H9 (cell line): ENCODE data around the gene PTPRN2. TPM values are rescaled to one million over a fixed set of nuclear protein-coding genes. Genes with fewer than 3 reads are reported as not detected.

Experiments
- DNase-seq: peaks from one replicate; pipeline ENCODE4 v3.0.0-alpha.2; 2017
- H2AFZ ChIP-seq: one replicate; pipeline ENCODE4 v1.6.1; 2013; ENCODE audit warnings: mild to moderate bottlenecking, low read length, control low read depth, moderate library complexity
- H2AK5ac ChIP-seq: 2 replicates; pipeline ENCODE4 v1.6.1; 2013; ENCODE audit warnings: low read length, control low read depth, mixed read lengths; ENCODE audit not compliant: insufficient read length
- H2BK120ac ChIP-seq: one replicate; pipeline ENCODE4 v1.6.1; 2013; ENCODE audit warnings: low read depth, mild to moderate bottlenecking, low read length, control low read depth, inconsistent platforms; ENCODE audit not compliant: poor library complexity, severe bottlenecking
- H2BK12ac ChIP-seq: 2 replicates; pipeline ENCODE4 v1.6.1; 2013; ENCODE audit warnings: low read length, control low read depth, mixed read lengths, low read depth; ENCODE audit not compliant: insufficient read length
- H2BK15ac ChIP-seq: 2 replicates; pipeline ENCODE4 v1.6.1; 2013; ENCODE audit warnings: low read depth, low read length, control low read depth
- H2BK20ac ChIP-seq: one replicate; pipeline ENCODE4 v1.6.1; 2013; ENCODE audit warnings: low read depth, mild to moderate bottlenecking, low read length, control low read depth, inconsistent platforms; ENCODE audit not compliant: poor library complexity, severe bottlenecking
- H2BK5ac ChIP-seq: 2 replicates; pipeline ENCODE4 v1.6.1; 2013; ENCODE audit warnings: low read length, control low read depth, mixed read lengths; ENCODE audit not compliant: insufficient read length
- H3K14ac ChIP-seq: 2 replicates; pipeline ENCODE4 v1.6.1; 2013; ENCODE audit warnings: low read length, control low read depth; ENCODE audit not compliant: insufficient read depth
- H3K18ac ChIP-seq: 2 replicates; pipeline ENCODE4 v1.6.1; 2013; ENCODE audit warnings: low read depth, mild to moderate bottlenecking, mixed read lengths, low read length, control low read depth; ENCODE audit not compliant: insufficient read length
- H3K23ac ChIP-seq: 2 replicates; pipeline ENCODE4 v1.6.1; 2013; ENCODE audit warnings: low read length, control low read depth, mixed read lengths, low read depth; ENCODE audit not compliant: insufficient read length
- H3K23me2 ChIP-seq: 2 replicates; pipeline ENCODE4 v1.6.1; 2013; ENCODE audit warnings: low read depth, mild to moderate bottlenecking, mixed read lengths, low read length, control low read depth; ENCODE audit not compliant: insufficient read length, poor library complexity, severe bottlenecking
- H3K27ac ChIP-seq: 2 replicates; pipeline ENCODE4 v1.5.1; 2013; ENCODE audit warnings: low read length, control low read depth, mixed read lengths, low read depth; ENCODE audit not compliant: insufficient read length
- H3K27me3 ChIP-seq: 2 replicates; pipeline ENCODE4 v1.6.1; 2013; ENCODE audit warnings: low read length, control low read depth, inconsistent platforms; ENCODE audit not compliant: insufficient read depth
- H3K4ac ChIP-seq: 2 replicates; pipeline ENCODE4 v1.6.1; 2013; ENCODE audit warnings: low read depth, mild to moderate bottlenecking, control low read depth, inconsistent platforms, low read length, moderate library complexity
- H3K4me1 ChIP-seq: 2 replicates; pipeline ENCODE4 v1.6.1; 2013; ENCODE audit warnings: low read length, control low read depth, inconsistent platforms; ENCODE audit not compliant: insufficient read depth
- H3K4me2 ChIP-seq: 2 replicates; pipeline ENCODE4 v1.6.1; 2013; ENCODE audit warnings: low read length, control low read depth, mixed read lengths; ENCODE audit not compliant: insufficient read length, insufficient read depth
- H3K56ac ChIP-seq: 2 replicates; pipeline ENCODE4 v1.6.1; 2013; ENCODE audit warnings: low read depth, mild to moderate bottlenecking, mixed read lengths, low read length, control low read depth; ENCODE audit not compliant: insufficient read length
- H3K79me1 ChIP-seq: 2 replicates; pipeline ENCODE4 v1.6.1; 2013; ENCODE audit warnings: low read depth, mild to moderate bottlenecking, moderate library complexity, low read length, control low read depth, inconsistent platforms; ENCODE audit not compliant: insufficient read depth, poor library complexity, severe bottlenecking
- H3K79me2 ChIP-seq: 2 replicates; pipeline ENCODE4 v1.6.1; 2013; ENCODE audit warnings: low read length, control low read depth, inconsistent platforms; ENCODE audit not compliant: insufficient read depth
- H3K9ac ChIP-seq: 2 replicates; pipeline ENCODE4 v1.6.1; 2013; ENCODE audit warnings: low read length, control low read depth, mixed read lengths; ENCODE audit not compliant: insufficient read length; ENCODE audit errors: extremely low read depth
- H3K9me3 ChIP-seq: one replicate; pipeline ENCODE4 v1.6.1; 2013; ENCODE audit warnings: low read depth, low read length, inconsistent platforms; ENCODE audit not compliant: control insufficient read depth
- H3T11ph ChIP-seq: one replicate; pipeline ENCODE4 v1.6.1; 2013; ENCODE audit warnings: mild to moderate bottlenecking, low read length, control low read depth, inconsistent platforms
- H4K20me1 ChIP-seq: one replicate; pipeline ENCODE4 v1.6.1; 2013; ENCODE audit not compliant: control insufficient read depth, insufficient read length, insufficient read depth
- H4K5ac ChIP-seq: 2 replicates; pipeline ENCODE4 v1.6.1; 2013; ENCODE audit warnings: low read depth, mild to moderate bottlenecking, mixed read lengths, low read length, control low read depth; ENCODE audit not compliant: insufficient read length
- H4K8ac ChIP-seq: replicated peaks from 2 replicates; pipeline ENCODE4 v1.6.1; 2013; ENCODE audit warnings: low read length, control low read depth, mixed read lengths, low read depth; ENCODE audit not compliant: insufficient read length
- H4K91ac ChIP-seq: 2 replicates; pipeline ENCODE4 v1.6.1; 2013; ENCODE audit warnings: low read depth, mild to moderate bottlenecking, moderate library complexity, mixed read lengths, low read length, control low read depth; ENCODE audit not compliant: insufficient read length
- H3K27ac Mint-ChIP-seq, 3 experiments: 2 replicates in 2 of 3; 3 replicates in 1 of 3; pipeline ENCODE4 v1.8.0; 2020 to 2021; ENCODE audit warnings: mixed read lengths in 3 of 3, mild to moderate bottlenecking in 1 of 3, moderate library complexity in 1 of 3
- H3K27me3 Mint-ChIP-seq: 2 replicates; pipeline ENCODE4 v1.8.0; 2021; ENCODE audit warnings: low read depth, mild to moderate bottlenecking, moderate library complexity, mixed read lengths
- H3K36me3 Mint-ChIP-seq, 3 experiments: 2 replicates in 2 of 3; 3 replicates in 1 of 3; pipeline ENCODE4 v1.8.0; 2020 to 2021; ENCODE audit warnings: low read depth in 3 of 3, mixed read lengths in 3 of 3; ENCODE audit not compliant: insufficient read depth in 1 of 3
- H3K4me1 Mint-ChIP-seq, 2 experiments: 2 replicates each; pipeline ENCODE4 v1.8.0; 2020; ENCODE audit warnings: mixed read lengths in 2 of 2
- H3K4me3 Mint-ChIP-seq, 2 experiments: 2 replicates in 1 of 2; 3 replicates in 1 of 2; pipeline ENCODE4 v1.8.0; 2020 to 2021; ENCODE audit warnings: mild to moderate bottlenecking in 2 of 2, mixed read lengths in 2 of 2, moderate library complexity in 1 of 2
- H3K9me3 Mint-ChIP-seq, 2 experiments: 2 replicates in 1 of 2; 3 replicates in 1 of 2; pipeline ENCODE4 v1.8.0; 2020; ENCODE audit warnings: mild to moderate bottlenecking in 2 of 2, mixed read lengths in 2 of 2, moderate library complexity in 1 of 2
- CTCF ChIP-seq: fragments of 200-600 bp; sonication (generic); conservative IDR thresholded peaks from 3 replicates; pipeline ENCODE4 v1.8.0; 2021; ENCODE audit warnings: antibody characterized with exemption, mild to moderate bottlenecking
- WGBS: extraction: QIAGEN DNeasy Blood & Tissue Kit; methylation state at CpG from one replicate; pipeline ENCODE4 v1.1.7; 2013; ENCODE audit warnings: missing lambda C conversion rate, low lambda C conversion rate, mixed read lengths; ENCODE audit not compliant: insufficient read length; ENCODE audit errors: extremely low coverage; 5-methylcytosine and 5-hydroxymethylcytosine counted together
- total RNA-seq: library from RNA; stranded (reverse); gene quantifications from 2 replicates; pipeline ENCODE4 v1.2.1, GENCODE V29; 2021

Gene PTPRN2
- total RNA-seq, 1 experiment from 2014 or later: 5.2 TPM

- Histone ChIP-seq H3K27ac (no peak overlapping the region), H3K4me2 (no peak overlapping the region), H3K9ac (no peak overlapping the region), H2BK20ac (no peak overlapping the region), H3K79me2 (no peaks in the 10 kb centered on the region), H2BK5ac (no peak overlapping the region), H3K27me3 (no peaks in the 10 kb centered on the region), H3K79me1 (no peaks in the 10 kb centered on the region), H4K91ac (no peak overlapping the region), H3K23me2 (no peaks in the 10 kb centered on the region), H3T11ph (no peak overlapping the region), H3K23ac (no peak overlapping the region), H4K8ac (no peak overlapping the region), H2AK5ac (no peak overlapping the region), H2BK120ac (no peak overlapping the region), H2BK15ac (no peak overlapping the region), H3K9me3 (no peaks in the 10 kb centered on the region), H2BK12ac (no peak overlapping the region), H2AFZ (no peak overlapping the region), H3K18ac (no peak overlapping the region), H3K14ac (no peak overlapping the region), H3K4ac (no peak overlapping the region), H3K4me1 (no peaks in the 10 kb centered on the region), H4K20me1 (no peaks in the 10 kb centered on the region), H4K5ac (no peak overlapping the region), H3K56ac (no peak overlapping the region)
- no peak overlapping the region for H3K4me3 Mint-ChIP-seq
- H3K27ac Mint-ChIP-seq: no peak overlapping the region
- no peak for TF ChIP-seq CTCF
- peaks cover 33 to 45% of the 10 kb centered on the region in 2 experiments for H3K4me1 Mint-ChIP-seq
- peaks cover 2% of the 10 kb centered on the region for H3K27me3 Mint-ChIP-seq
- no CpG with 5 or more reads among the region's 1 CpG for WGBS
- DNase-seq: no peak
- H3K9me3 Mint-ChIP-seq: peaks cover 5 to 7% of the 10 kb centered on the region in 2 experiments
- H3K36me3 Mint-ChIP-seq: peaks cover 0 to 8% (median 7%) of the 10 kb centered on the region in 3 experiments; a peak in 5 of 7 replicates
Observed at GRCh38 chr7:158398750-158399149, 188.9 kb downstream of the PTPRN2 start.
